Muscle of arm (tissue), 12 donors: ENCODE data around the gene HAPLN3. TPM values are rescaled to one million over a fixed set of nuclear protein-coding genes. Genes with fewer than 3 reads are reported as not detected.
A peak's percentile ranks its signal among the peaks of the same experiment; 100 is the strongest.

Experiments used
- DNase-seq: peaks from one replicate; pipeline ENCODE4 v3.0.0-alpha.2; 2013
- polyA plus RNA-seq, 12 donors: library from polyadenylated mRNA; unstranded; fragments of 120-200 nt; gene quantifications; one replicate each; pipeline ENCODE4 v1.2.1, GENCODE V29; 2013; ENCODE audit not compliant: insufficient read length in 12 of 12

Gene HAPLN3
- polyA plus RNA-seq, 12 donors: 5.6 to 18.2 (median 8.7) TPM; not detected in 2

DNA sequence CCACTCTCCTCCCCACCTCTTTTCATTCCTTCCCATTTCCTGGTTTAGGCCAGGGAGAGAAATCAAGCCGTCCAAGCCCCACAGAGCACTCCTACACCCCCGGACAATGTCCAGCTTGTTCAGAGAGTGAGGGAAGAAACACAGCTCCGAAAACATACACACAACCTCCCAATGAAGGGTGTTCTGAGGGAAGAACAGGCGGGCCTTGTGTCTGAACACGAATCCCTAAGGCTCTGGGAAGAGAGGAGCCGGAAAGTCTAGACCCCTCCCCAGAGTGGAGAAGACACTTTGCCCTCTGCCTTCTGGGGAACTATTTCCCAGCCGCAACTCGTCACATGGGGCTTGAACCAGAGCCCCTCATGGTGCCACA lies 61.6 kb downstream of the HAPLN3 start:
- DNase-seq: peak; percentile 14

GRCh38 chr15:88832820-88833730 lies 62.3 kb downstream of the HAPLN3 start:
- peak; percentile 6 for DNase-seq

GRCh38 chr15:88830016-88830415 lies 65.3 kb downstream of the HAPLN3 start:
- DNase-seq: no peak

- no peak for DNase-seq
Observed at GRCh38 chr15:88828791-88829190, 66.6 kb downstream of the HAPLN3 start.

Other genes with a start within 250 kb of the HAPLN3 start
- 10 to 100 TPM in 4 of 12 donors, 1 to 10 TPM in 7, not detected in 1; 1.3 to 18.6 (median 6.0) TPM for gene ACAN, start 92.1 kb downstream of the HAPLN3 start, polyA plus RNA-seq
- gene MFGE8, start 17.8 kb upstream of the HAPLN3 start, polyA plus RNA-seq: 100 to 1,000 TPM in 9 of 12 donors, 10 to 100 TPM in 3; 89.2 to 842 (median 143) TPM
- gene ABHD2, start 192.9 kb upstream of the HAPLN3 start, polyA plus RNA-seq: 10 to 100 TPM in 11 of 12 donors, not detected in 1; 17.1 to 28.5 (median 23.2) TPM